ENCODE data around the gene UBXN1.
"Not testable (repeated sequence)": the region's sequence is repeated elsewhere in the genome, so short reads cannot be mapped to it uniquely, and the experiment has no call there.

UBXN1 gene

DNA sequence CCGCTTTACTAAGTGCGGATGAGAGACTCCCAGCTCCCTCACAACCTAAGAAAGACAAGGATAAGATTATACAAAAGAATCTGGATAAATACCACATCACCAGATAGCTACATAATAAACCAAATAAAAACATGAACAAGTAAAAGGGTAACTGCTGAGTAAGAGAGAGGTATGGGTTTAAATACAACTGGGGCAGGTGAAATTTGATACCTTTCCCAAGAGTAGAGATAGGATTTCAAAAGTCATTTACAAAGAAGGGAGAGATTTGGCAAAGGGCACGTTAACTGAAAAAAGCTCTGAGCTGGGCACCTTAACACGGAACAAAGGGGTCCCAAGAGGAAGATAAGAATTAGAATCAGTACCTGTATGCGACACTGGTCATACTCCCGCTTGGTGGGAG is 1.7 kb downstream of the UBXN1 start:
- TF ChIP-seq, protein P1, sequence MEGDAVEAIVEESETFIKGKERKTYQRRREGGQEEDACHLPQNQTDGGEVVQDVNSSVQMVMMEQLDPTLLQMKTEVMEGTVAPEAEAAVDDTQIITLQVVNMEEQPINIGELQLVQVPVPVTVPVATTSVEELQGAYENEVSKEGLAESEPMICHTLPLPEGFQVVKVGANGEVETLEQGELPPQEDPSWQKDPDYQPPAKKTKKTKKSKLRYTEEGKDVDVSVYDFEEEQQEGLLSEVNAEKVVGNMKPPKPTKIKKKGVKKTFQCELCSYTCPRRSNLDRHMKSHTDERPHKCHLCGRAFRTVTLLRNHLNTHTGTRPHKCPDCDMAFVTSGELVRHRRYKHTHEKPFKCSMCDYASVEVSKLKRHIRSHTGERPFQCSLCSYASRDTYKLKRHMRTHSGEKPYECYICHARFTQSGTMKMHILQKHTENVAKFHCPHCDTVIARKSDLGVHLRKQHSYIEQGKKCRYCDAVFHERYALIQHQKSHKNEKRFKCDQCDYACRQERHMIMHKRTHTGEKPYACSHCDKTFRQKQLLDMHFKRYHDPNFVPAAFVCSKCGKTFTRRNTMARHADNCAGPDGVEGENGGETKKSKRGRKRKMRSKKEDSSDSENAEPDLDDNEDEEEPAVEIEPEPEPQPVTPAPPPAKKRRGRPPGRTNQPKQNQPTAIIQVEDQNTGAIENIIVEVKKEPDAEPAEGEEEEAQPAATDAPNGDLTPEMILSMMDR (IDR thresholded peaks at IDR 0.05; ENCODE audit: low read depth, low read length): no peak
- no peak for DNase-seq (ENCODE audit: extremely low read depth, low read depth)

DNA sequence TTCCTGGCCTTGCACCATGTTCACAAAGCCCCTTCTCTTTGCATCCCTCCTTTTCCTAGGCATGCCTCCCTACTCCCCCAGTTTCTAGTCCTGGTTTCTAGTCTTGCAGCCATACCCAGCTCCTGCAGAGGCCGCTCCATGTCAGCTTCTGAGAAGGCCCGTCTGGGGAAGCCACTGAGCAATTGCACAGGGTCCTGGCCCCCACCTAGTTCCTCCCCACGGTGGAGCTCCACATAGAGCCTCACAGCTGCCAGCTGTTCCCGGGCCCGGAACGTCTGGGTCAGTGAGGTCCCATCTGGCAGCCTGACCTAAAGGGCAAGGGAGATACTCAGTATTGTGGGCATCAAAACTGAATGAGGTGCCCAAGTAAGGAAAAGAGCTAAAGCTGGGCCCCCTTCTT is 2.2 kb downstream of the UBXN1 start:
- no peak for DNase-seq (ENCODE audit: extremely low read depth, low read depth)
- TF ChIP-seq, protein P1 (IDR thresholded peaks at IDR 0.05; ENCODE audit: low read depth, low read length): no peak

DNA sequence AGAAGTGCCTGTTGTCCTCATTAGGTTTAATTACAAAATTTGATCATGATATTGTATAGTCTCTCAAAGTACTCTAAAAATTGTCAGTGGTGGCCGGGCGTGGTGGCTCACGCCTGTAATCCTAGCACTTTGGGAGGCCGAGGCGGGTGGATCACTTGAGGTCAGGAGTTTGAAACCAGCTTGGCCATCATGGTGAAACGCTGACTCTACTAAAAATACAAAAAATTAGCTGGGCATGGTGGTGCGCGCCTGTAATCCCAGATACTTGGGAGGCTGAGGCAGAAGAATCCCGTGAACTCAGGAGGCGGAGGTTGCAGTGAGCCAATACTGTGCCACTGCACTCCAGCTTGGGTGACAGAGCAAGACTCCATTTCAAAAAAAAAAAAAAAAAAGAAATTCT is 3.5 kb downstream of the UBXN1 start:
- not testable (repeated sequence) for DNase-seq (ENCODE audit: extremely low read depth, low read depth)

DNA sequence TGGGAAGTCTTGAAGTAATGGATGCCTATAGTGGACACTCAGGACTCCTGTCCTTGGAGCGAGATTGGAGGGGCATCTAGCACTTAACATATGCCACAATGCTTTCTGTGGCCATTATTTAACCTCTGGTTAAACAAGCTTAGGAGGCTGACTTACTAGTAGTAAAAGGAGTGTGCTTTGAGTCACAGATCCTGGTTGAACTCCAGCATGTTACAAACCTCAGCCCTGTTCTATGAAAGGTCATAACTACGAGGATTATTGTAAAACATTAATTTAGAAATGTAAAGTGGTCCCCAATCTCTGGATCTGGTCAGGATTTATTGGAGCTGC is 5.7 kb downstream of the UBXN1 start:
- TF ChIP-seq, protein P1 (IDR thresholded peaks at IDR 0.05; ENCODE audit: low read depth, low read length): no peak
- no peak for DNase-seq (ENCODE audit: extremely low read depth, low read depth)

DNA sequence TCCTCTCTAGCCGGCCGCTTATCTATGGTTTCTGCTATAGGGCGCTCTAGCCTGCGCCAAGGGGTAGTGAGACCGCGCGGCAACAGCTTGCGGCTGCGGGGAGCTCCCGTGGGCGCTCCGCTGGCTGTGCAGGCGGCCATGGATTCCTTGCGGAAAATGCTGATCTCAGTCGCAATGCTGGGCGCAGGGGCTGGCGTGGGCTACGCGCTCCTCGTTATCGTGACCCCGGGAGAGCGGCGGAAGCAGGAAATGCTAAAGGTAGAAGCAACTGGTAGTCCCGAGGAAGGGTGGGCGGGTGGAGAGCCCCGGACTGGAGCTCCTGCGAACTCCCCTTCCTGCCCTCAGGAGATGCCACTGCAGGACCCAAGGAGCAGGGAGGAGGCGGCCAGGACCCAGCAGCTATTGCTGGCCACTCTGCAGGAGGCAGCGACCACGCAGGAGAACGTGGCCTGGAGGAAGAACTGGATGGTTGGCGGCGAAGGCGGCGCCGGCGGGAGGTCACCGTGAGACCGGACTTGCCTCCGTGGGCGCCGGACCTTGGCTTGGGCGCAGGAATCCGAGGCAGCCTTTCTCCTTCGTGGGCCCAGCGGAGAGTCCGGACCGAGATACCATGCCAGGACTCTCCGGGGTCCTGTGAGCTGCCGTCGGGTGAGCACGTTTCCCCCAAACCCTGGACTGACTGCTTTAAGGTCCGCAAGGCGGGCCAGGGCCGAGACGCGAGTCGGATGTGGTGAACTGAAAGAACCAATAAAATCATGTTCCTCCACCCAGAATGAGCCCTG is 7.1 kb downstream of the UBXN1 start, which contains the start of the genes LBHD1 and UQCC3:
Gene LBHD1, minus strand, starts transcription at position 660 of the 782 bp plus-strand sequence. CDS start 2,236 bp downstream, outside the sequence.
Gene UQCC3, plus strand, starts transcription at position 66 of the 782 bp plus-strand sequence. Its CDS starts 73 bp downstream, at position 139.
- TF ChIP-seq, protein P1 (IDR thresholded peaks at IDR 0.05; ENCODE audit: low read depth, low read length): no peak
- DNase-seq (ENCODE audit: extremely low read depth, low read depth): peak; percentile 53

DNA sequence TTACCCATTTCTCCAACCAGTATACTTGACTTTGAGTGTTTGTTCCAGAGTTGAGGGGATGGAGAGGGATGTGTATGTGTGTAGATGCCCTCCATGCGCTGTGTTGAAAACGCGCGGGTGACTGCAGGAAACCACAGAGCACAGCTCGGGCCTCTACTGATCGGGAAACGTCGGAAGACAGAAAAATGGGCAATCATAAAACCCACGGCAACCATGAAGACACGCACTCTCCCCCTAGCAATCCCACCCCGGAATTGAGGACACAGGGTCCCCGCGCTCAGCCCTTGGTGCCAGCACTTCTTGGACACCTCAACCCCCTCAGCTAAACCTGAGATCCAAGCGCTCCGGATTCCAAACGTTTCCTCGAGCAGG is 7.7 kb downstream of the UBXN1 start:
- TF ChIP-seq, protein P1 (IDR thresholded peaks at IDR 0.05; ENCODE audit: low read depth, low read length): no peak
- DNase-seq (ENCODE audit: extremely low read depth, low read depth): no peak

DNA sequence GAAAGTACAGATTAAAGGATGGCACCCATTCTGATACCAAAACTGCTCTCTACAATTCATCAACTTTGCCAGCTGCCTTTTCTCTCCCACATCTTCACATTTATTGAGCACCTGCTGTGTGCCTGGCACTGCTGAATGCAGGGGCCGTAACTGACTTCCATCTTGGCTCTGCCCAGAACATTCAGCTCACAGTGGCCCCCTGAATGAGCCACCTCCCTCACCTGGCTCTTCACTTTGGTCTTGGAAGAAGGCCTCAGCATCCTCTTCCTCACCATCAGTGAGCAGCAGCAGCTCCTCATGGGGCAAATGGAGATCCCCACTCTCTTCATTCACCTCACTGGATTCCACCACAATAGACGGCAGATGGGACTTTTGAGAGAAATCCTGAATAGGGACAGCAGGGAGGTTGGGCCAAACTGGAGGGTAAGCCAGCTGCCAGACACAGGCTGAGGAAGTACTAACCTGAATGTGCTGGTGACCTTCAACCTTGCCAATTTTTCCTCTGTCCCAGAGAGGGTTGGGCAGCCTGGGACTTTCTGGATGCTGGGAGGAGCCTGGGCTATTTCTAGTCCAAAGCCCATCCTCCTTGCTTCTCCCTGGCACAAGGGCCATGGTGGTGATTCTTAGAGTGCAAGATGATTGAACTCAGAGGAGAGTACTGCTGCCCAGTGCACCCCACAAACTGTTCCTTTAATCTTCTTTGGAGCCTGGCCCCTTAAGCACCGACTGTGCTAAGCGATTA is 9.3 kb downstream of the UBXN1 start:
- no peak for DNase-seq (ENCODE audit: extremely low read depth, low read depth)
- TF ChIP-seq, protein P1 (IDR thresholded peaks at IDR 0.05; ENCODE audit: low read depth, low read length): no peak

Measured in AG09319 (cell line).